ENCODE results near the gene VCPKMT. TPM values are rescaled to one million over a fixed set of nuclear protein-coding genes. Genes with fewer than 3 reads are reported as not detected.
A peak's percentile ranks its signal among the peaks of the same experiment; 100 is the strongest.
"Not testable (repeated sequence)": the region's sequence is repeated elsewhere in the genome, so short reads cannot be mapped to it uniquely, and the experiment has no call there.

VCPKMT gene
- total and polyA plus RNA-seq, 8 donors: 5.8 to 21.5 (median 15.6) TPM

- no peak for TF ChIP-seq CTCF (IDR thresholded peaks at IDR 0.05)
- no peak for ATAC-seq
- H3K4me3 ChIP-seq: no peak overlapping the region
- peaks cover 0 to 4% of the 10 kb centered on the region in 2 donors for H3K4me1 ChIP-seq
- no peaks in the 10 kb centered on the region for H3K27me3 ChIP-seq
- intact Hi-C loops (cut with DNase I): no loop called here
- H3K36me3 ChIP-seq: no peaks in the 10 kb centered on the region
- no peaks in the 10 kb centered on the region for H3K9me3 ChIP-seq
- peak overlapping the region in 1 of 2 donors; percentile 20 for H3K27ac ChIP-seq
- DNase-seq: no peak
Measured at GRCh38 chr14:50082308-50082742, 34.0 kb downstream of the VCPKMT start.

- ATAC-seq, H3K4me3 ChIP-seq, H3K9me3 ChIP-seq: not testable (repeated sequence)
Measured at GRCh38 chr14:50079103-50079502, 37.3 kb downstream of the VCPKMT start.

GRCh38 chr14:50073663-50074062 lies 42.7 kb downstream of the VCPKMT start:
- H3K9me3 ChIP-seq; intact Hi-C loops (cut with DNase I); ATAC-seq; H3K4me1 ChIP-seq; H3K27ac ChIP-seq; H3K36me3 ChIP-seq; H3K27me3 ChIP-seq; H3K4me3 ChIP-seq; DNase-seq: not testable (repeated sequence)

More at GRCh38 chr14:50079103-50079502, 37.3 kb downstream of the VCPKMT start:
- H3K36me3 ChIP-seq; H3K27me3 ChIP-seq; intact Hi-C loops (cut with DNase I); DNase-seq; H3K4me1 ChIP-seq; H3K27ac ChIP-seq: not testable (repeated sequence)

- no peak for ATAC-seq
- no peak overlapping the region for H3K4me3 ChIP-seq
- H3K4me1 ChIP-seq: no peaks in the 10 kb centered on the region
- H3K27me3 ChIP-seq: no peaks in the 10 kb centered on the region
- intact Hi-C loops (cut with DNase I): no loop called here
- no peaks in the 10 kb centered on the region for H3K9me3 ChIP-seq
- H3K27ac ChIP-seq: no peak overlapping the region
- no peaks in the 10 kb centered on the region for H3K36me3 ChIP-seq
- no peak for DNase-seq
- TF ChIP-seq CTCF (IDR thresholded peaks at IDR 0.05): no peak
Measured at GRCh38 chr14:50072395-50072794, 44.0 kb downstream of the VCPKMT start.

- no peak for TF ChIP-seq CTCF (IDR thresholded peaks at IDR 0.05)
- H3K9me3 ChIP-seq: no peaks in the 10 kb centered on the region
- no peak overlapping the region for H3K4me3 ChIP-seq
- no peaks in the 10 kb centered on the region for H3K4me1 ChIP-seq
- ATAC-seq (no peak), DNase-seq (no peak)
- H3K36me3 ChIP-seq: no peaks in the 10 kb centered on the region
- H3K27ac ChIP-seq: no peak overlapping the region
- intact Hi-C loops (cut with DNase I): no loop called here
- no peaks in the 10 kb centered on the region for H3K27me3 ChIP-seq
Measured at GRCh38 chr14:50070840-50071548, 45.4 kb downstream of the VCPKMT start.

GRCh38 chr14:50070230-50070629 lies 46.1 kb downstream of the VCPKMT start:
- no peak for TF ChIP-seq CTCF (IDR thresholded peaks at IDR 0.05)
- Histone ChIP-seq H3K27me3 (no peaks in the 10 kb centered on the region), H3K27ac (no peak overlapping the region), H3K9me3 (no peaks in the 10 kb centered on the region), H3K4me1 (no peaks in the 10 kb centered on the region), H3K4me3 (no peak overlapping the region), H3K36me3 (no peaks in the 10 kb centered on the region)
- DNase-seq: no peak
- intact Hi-C loops (cut with DNase I): no loop called here
- no peak for ATAC-seq
